Ishikawa (cell line): ENCODE measurements around the gene CHAC1.

Experiments
- CEBPB ChIP-seq: IDR thresholded peaks from 2 replicates; pipeline ENCODE4 v1.6.1; 2012
- YY1 ChIP-seq: IDR thresholded peaks from 2 replicates; pipeline ENCODE4 v1.6.1; 2012; ENCODE audit warnings: low read depth

GRCh38 chr15:40932649-40933516 is 20.4 kb upstream of the CHAC1 start:
- TF ChIP-seq CEBPB, result no peak
- TF ChIP-seq YY1, result no peak
